Measurements from ENCODE around the gene TUBA8.
"Not testable (repeated sequence)": the region's sequence is repeated elsewhere in the genome, so short reads cannot be mapped to it uniquely, and the experiment has no call there.

TUBA8 gene

GRCh38 chr22:18101536-18101935 is 9.1 kb upstream of the TUBA8 start:
- ChIA-PET POLR2A (no interaction called here), CTCF (interaction anchor here (1.7 to 2.3 kb wide), 2 partner anchors 13 to 25 kb away, joined by 5 to 8 read pairs; partner anchors contain the start of gene PEX26)
- no peak for DNase-seq (ENCODE audit: extremely low spot score)
- no peak for TF ChIP-seq CTCF (IDR thresholded peaks at IDR 0.05; ENCODE audit: control extremely low read depth, extremely low read depth, low read depth, missing control alignments)

GRCh38 chr22:18103527-18104269 is 6.9 kb upstream of the TUBA8 start:
- POLR2A ChIA-PET = interaction anchor here (0.6 kb wide), 1 partner anchor 275 kb away, joined by 10 read pairs; no protein-coding TSS in a partner anchor
- TF ChIP-seq CTCF (IDR thresholded peaks at IDR 0.05; ENCODE audit: control extremely low read depth, extremely low read depth, low read depth, missing control alignments) = no peak
- CTCF ChIA-PET = interaction anchor here (1.0 to 4.2 kb wide), 2 partner anchors 9 to 28 kb away, joined by 4 to 29 read pairs; no protein-coding TSS in a partner anchor
- DNase-seq (ENCODE audit: extremely low spot score) = no peak

- CTCF ChIA-PET = interaction anchor here (4.2 kb wide), 1 partner anchor 29 kb away, joined by 29 read pairs; no protein-coding TSS in a partner anchor
These were observed 6.0 kb upstream of the TUBA8 start for GRCh38 chr22:18104566-18104965.

GRCh38 chr22:18105981-18106380 is 4.6 kb upstream of the TUBA8 start:
- POLR2A ChIA-PET = interaction anchor here (0.5 to 2.3 kb wide), 7 partner anchors 11 to 535 kb away, joined by 4 to 8 read pairs (median 6); partner anchors contain the start of genes PEX26 and USP18
- CTCF ChIA-PET = interaction anchor here (1.0 to 4.2 kb wide), 5 partner anchors 8 to 30 kb away, joined by 3 to 29 read pairs (median 5); partner anchors contain the start of gene PEX26
- not testable (repeated sequence) for DNase-seq (ENCODE audit: extremely low spot score)

More at GRCh38 chr22:18104566-18104965, 6.0 kb upstream of the TUBA8 start:
- TF ChIP-seq CTCF (IDR thresholded peaks at IDR 0.05; ENCODE audit: control extremely low read depth, extremely low read depth, low read depth, missing control alignments) = no peak
- DNase-seq (ENCODE audit: extremely low spot score) = no peak
- POLR2A ChIA-PET = no interaction called here

GRCh38 chr22:18106550-18107341 is 3.9 kb upstream of the TUBA8 start:
- ChIA-PET CTCF (interaction anchor here (1.0 to 4.2 kb wide), 6 partner anchors 9 to 31 kb away, joined by 3 to 29 read pairs (median 4); partner anchors contain the start of gene PEX26), POLR2A (interaction anchor here (0.5 to 2.3 kb wide), 8 partner anchors 10 to 535 kb away, joined by 3 to 8 read pairs (median 6); partner anchors contain the start of genes PEX26 and USP18)
- not testable (repeated sequence) for DNase-seq (ENCODE audit: extremely low spot score)

GRCh38 chr22:18108187-18108586 is 2.4 kb upstream of the TUBA8 start:
- ChIA-PET CTCF (interaction anchor here (1.2 to 1.7 kb wide), 3 partner anchors 29 to 32 kb away, joined by 5 to 6 read pairs (median 5); partner anchors contain the start of gene PEX26), POLR2A (interaction anchor here (0.6 kb wide), 1 partner anchor 712 kb away, joined by 6 read pairs; no protein-coding TSS in a partner anchor)
- no peak for DNase-seq (ENCODE audit: extremely low spot score)
- TF ChIP-seq CTCF (IDR thresholded peaks at IDR 0.05; ENCODE audit: control extremely low read depth, extremely low read depth, low read depth, missing control alignments) = no peak

Data from GM10248 (cell line).